K562 (cell line): ENCODE data around the gene DHDH. TPM values are rescaled to one million over a fixed set of nuclear protein-coding genes. Genes with fewer than 3 reads are reported as not detected.

Source experiments
- BCOR ChIP-seq: fragments of 450-650 bp; IDR thresholded peaks from 2 replicates; pipeline ENCODE4 v1.6.1; 2016
- CAMTA2 ChIP-seq: fragments of 250-450 bp; sonication (Bioruptor Pico); conservative IDR thresholded peaks from 2 replicates; pipeline ENCODE4 v1.5.1; 2022
- CBX5 ChIP-seq: IDR thresholded peaks from 2 replicates; pipeline ENCODE4 v1.6.1; 2014; ENCODE audit warnings: low read depth, borderline replicate concordance
- CCAR2 ChIP-seq: fragments of 200-400 bp; formaldehyde crosslinking; IDR thresholded peaks from 2 replicates; pipeline ENCODE4 v1.6.1; 2017; ENCODE audit warnings: mild to moderate bottlenecking, low read depth, low read length
- ELF4 ChIP-seq: fragments of 450-650 bp; formaldehyde crosslinking; IDR thresholded peaks from 2 replicates; pipeline ENCODE4 v1.4.0; 2022; ENCODE audit warnings: missing genetic modification characterization
- EP300 ChIP-seq: IDR thresholded peaks from 2 replicates; pipeline ENCODE4 v1.6.1; 2012; ENCODE audit warnings: low read length, improper control_type of control experiment
- ETV1 ChIP-seq: fragments of 450-650 bp; conservative IDR thresholded peaks from 2 replicates; pipeline ENCODE4 v1.6.1; 2016; ENCODE audit warnings: missing genetic modification characterization, control low read depth, low read depth, missing compliant biosample characterization
- EWSR1 ChIP-seq: fragments of 450-650 bp; IDR thresholded peaks from 2 replicates; pipeline ENCODE4 v1.6.1; 2018; ENCODE audit warnings: borderline replicate concordance, mild to moderate bottlenecking, low read depth, moderate library complexity; ENCODE audit not compliant: partially characterized antibody
- FOS ChIP-seq: IDR thresholded peaks from 3 replicates; pipeline ENCODE4 v1.6.1; 2011; ENCODE audit not compliant: insufficient read length; ENCODE audit errors: extremely low read depth
- LEF1 ChIP-seq: fragments of 450-650 bp; IDR thresholded peaks from 2 replicates; pipeline ENCODE4 v1.6.1; 2016; ENCODE audit warnings: mild to moderate bottlenecking
- MCM7 ChIP-seq, 2 experiments: fragments of 450-650 bp; IDR thresholded peaks; 2 replicates each; pipeline ENCODE4 v1.6.1; 2016 to 2018
- MNT ChIP-seq, 2 experiments: fragments of 450-650 bp; conservative IDR thresholded peaks; 2 replicates each; pipeline ENCODE4 v1.6.1; 2017; ENCODE audit warnings: mild to moderate bottlenecking in 2 of 2, moderate library complexity in 2 of 2
- PHF8 ChIP-seq: fragments of 200-600 bp; sonication (generic); IDR thresholded peaks from 2 replicates; pipeline ENCODE4 v1.6.1; 2012; ENCODE audit warnings: mixed run types, mild to moderate bottlenecking, inconsistent platforms, low read length, moderate library complexity, borderline replicate concordance
- PTBP1 ChIP-seq: fragments of 200-400 bp; formaldehyde crosslinking; IDR thresholded peaks from 2 replicates; pipeline ENCODE4 v1.6.1; 2017; ENCODE audit warnings: low read depth, low read length
- SMARCA4 ChIP-seq: fragments of 450-650 bp; IDR thresholded peaks from 2 replicates; pipeline ENCODE4 v1.6.1; 2016
- SP1 ChIP-seq: sonication (generic); formaldehyde crosslinking; IDR thresholded peaks from 2 replicates; pipeline ENCODE4 v1.8.1; 2022; ENCODE audit warnings: mild to moderate bottlenecking, missing genetic modification reagents
- TEAD2 ChIP-seq: fragments of 450-650 bp; IDR thresholded peaks from 2 replicates; pipeline ENCODE4 v1.6.1; 2016; ENCODE audit warnings: missing genetic modification characterization, control low read depth, missing compliant biosample characterization
- ZBED1 ChIP-seq: IDR thresholded peaks from 2 replicates; pipeline ENCODE4 v1.6.1; 2014
- ZBTB12 ChIP-seq: fragments of 250-450 bp; sonication (Bioruptor Pico); IDR thresholded peaks from 2 replicates; pipeline ENCODE4 v1.4.0; 2020
- ZBTB26 ChIP-seq: fragments of 450-650 bp; formaldehyde crosslinking; IDR thresholded peaks from 2 replicates; pipeline ENCODE4 v1.4.0; 2022; ENCODE audit warnings: missing genetic modification characterization
- ZNF444 ChIP-seq: fragments of 250-450 bp; sonication (Bioruptor Pico); IDR thresholded peaks from 2 replicates; pipeline ENCODE4 v1.4.0; 2020; ENCODE audit warnings: mild to moderate bottlenecking, moderate library complexity
- ZNF518B ChIP-seq: fragments of 250-450 bp; sonication (Bioruptor Pico); IDR thresholded peaks from 2 replicates; pipeline ENCODE4 v1.5.0; 2021; ENCODE audit warnings: mild to moderate bottlenecking, moderate library complexity
- ZNF766 ChIP-seq: fragments of 200-800 bp; sonication (Bioruptor generic); conservative IDR thresholded peaks from 2 replicates; pipeline ENCODE4 v1.6.1; 2016; ENCODE audit warnings: missing genetic modification characterization, missing compliant biosample characterization
- ZNF79 ChIP-seq: fragments of 250-450 bp; sonication (Bioruptor Pico); IDR thresholded peaks from 2 replicates; pipeline ENCODE4 v1.4.0; 2020; ENCODE audit warnings: low read depth, mild to moderate bottlenecking, moderate library complexity
- polyA plus RNA-seq, 8 experiments: library from polyadenylated mRNA; depleted of rRNA in 4 of 8; stranded (reverse) in 5 of 8; unstranded in 3 of 8; fragments of >200 nt; fragmentation: Nextera tagmentation in 2 of 8; fragmentation: Illumina TruSeq in 1 of 8; extraction: Ambion mirVana in 2 of 8; extraction: Trizol in 1 of 8; gene quantifications; 2 replicates each; pipeline versions ENCODE4 v1.2.1 to v1.2.3, GENCODE V29; 2011 to 2014; ENCODE audit warnings: inconsistent platforms in 1 of 8, missing spikeins in 1 of 8
- total RNA-seq, 7 experiments: library from RNA; depleted of rRNA in 6 of 7; stranded (reverse); fragments of >200 nt in 6 of 7; fragmentation: Illumina TruSeq in 2 of 7; extraction: Trizol in 2 of 7; gene quantifications; 2 replicates each; pipeline versions ENCODE4 v1.2.1 to v1.2.3, GENCODE V29; 2011 to 2021; ENCODE audit warnings: low replicate concordance in 1 of 7

DHDH gene
- total and polyA plus RNA-seq, 9 of the 15 experiments (the other 6 are each of a cell fraction or from before 2014, with no cell fraction given): 0.37 to 1.9 (median 0.87) TPM

DNA sequence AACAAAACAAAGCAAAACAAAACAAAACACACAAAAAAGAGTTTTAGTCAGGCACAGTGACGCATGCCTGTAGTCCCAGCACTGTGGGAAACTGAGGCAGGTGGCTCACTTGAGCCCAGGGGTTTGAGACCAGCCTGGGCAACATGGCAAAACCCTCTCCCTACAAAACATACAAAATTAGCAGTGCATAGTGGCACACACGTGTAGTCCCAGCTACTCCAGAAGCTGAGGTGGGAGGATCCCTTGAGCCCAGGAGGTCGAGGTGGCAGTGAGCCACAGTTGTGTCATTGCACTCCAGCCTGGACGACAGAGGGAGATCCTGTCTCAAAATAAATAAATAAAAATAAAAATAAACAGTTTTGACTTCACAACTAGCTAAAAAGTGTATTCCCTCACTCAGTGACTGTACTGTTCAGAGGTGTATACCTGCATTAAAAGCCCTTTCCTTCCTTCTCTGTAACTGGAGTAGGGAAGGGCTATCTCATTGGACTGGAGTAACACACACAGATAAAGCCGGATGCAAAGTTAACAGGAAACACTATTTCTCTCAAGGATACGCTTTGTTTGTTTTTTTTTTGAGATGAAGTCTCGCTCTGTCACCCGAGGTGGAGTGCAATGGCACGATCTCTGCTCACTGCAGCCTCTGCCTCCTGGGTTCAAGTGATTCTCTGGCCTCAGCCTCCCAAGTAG is 17.5 kb downstream of the DHDH start (continued):
- no peak for TF ChIP-seq ZBTB26 (CRISPR knock-in tag)
- no peak for TF ChIP-seq CBX5
- no peak for TF ChIP-seq PTBP1
- no peak for TF ChIP-seq ZNF518B (CRISPR knock-in tag)
- no peak for TF ChIP-seq ZNF766 (CRISPR knock-in tag)
- peak; percentile 80; the same call in 1 of the 2 replicates for TF ChIP-seq BCOR
- peak; percentile 42 to 45; a peak in 3 of 4 replicates for TF ChIP-seq MNT (conservative IDR thresholded peaks at IDR 0.05)
- TF ChIP-seq ZBTB12 (CRISPR knock-in tag): no peak
- no peak for TF ChIP-seq CAMTA2
- TF ChIP-seq SP1 (CRISPR knock-in tag): no peak
- TF ChIP-seq LEF1: peak; percentile 40
- no peak for TF ChIP-seq ELF4 (CRISPR knock-in tag)
- TF ChIP-seq PHF8: no peak
- TF ChIP-seq EP300: peak; percentile 46; the same call in 1 of the 2 replicates
- no peak for TF ChIP-seq ZNF79
- no peak for TF ChIP-seq CCAR2
- peak; percentile 53; the same call in 1 of the 2 replicates for TF ChIP-seq ZNF444 (CRISPR knock-in tag)
- TF ChIP-seq TEAD2 (tag): no peak
- TF ChIP-seq MCM7 (IDR thresholded peaks at IDR 0.05): no peak
- peak; percentile 56; the same call in 1 of the 2 replicates for TF ChIP-seq SMARCA4
- TF ChIP-seq FOS: no peak
- no peak for TF ChIP-seq ZBED1
- TF ChIP-seq ETV1 (tag): peak; percentile 86
- no peak for TF ChIP-seq EWSR1
